GM18909 (cell line): ENCODE measurements around the gene ERMAP.
"Not testable (repeated sequence)": the region's sequence is repeated elsewhere in the genome, so short reads cannot be mapped to it uniquely, and the experiment has no call there.

ENCODE experiments used
- ATAC-seq: cut with Tn5 transposase; IDR thresholded peaks from one replicate; pipeline ENCODE4 v1.9.1; 2021; ENCODE audit warnings: mild to moderate bottlenecking; ENCODE audit not compliant: unreplicated experiment, poor library complexity

The ERMAP gene

GRCh38 chr1:42868466-42868865 lies 51.5 kb downstream of the ERMAP start:
- ATAC-seq: not testable (repeated sequence)

DNA sequence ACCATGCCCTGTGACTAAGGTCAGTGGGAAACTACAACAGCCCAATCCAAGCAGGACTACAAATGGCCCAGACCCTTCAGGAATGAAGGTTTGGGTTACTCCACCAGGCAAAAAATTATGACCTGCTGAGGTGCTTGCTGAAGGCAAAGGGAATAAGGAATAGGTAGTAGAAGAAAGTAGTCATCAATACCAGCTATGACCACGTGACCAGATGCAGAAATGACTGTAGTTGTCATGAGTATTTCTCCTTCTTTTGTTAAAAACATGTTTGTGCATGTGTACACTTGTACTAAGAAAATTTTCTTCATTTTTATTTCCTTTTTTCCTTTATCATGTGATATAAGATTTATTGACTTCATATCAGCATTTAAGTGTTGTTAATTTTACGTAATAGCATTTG lies 52.3 kb downstream of the ERMAP start:
- not testable (repeated sequence) for ATAC-seq

DNA sequence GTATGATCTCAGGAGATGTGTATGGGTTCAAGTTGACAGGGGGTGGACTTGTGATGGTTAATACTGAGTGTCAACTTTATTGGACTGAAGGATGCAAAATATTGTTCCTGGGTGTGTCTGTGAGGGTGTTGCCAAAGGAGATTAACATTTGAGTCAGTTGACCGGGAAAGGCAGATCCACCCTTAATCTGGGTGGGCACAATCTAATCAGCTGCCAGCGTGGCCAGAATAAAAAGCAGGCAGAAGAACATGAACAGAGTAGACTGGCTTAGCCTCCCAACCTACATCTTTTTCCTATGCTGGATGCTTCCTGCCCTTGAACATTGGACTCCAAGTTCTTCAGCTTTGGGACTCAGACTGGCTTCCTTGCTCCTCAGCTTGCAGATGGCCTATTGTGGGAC lies 52.8 kb downstream of the ERMAP start:
- not testable (repeated sequence) for ATAC-seq

DNA sequence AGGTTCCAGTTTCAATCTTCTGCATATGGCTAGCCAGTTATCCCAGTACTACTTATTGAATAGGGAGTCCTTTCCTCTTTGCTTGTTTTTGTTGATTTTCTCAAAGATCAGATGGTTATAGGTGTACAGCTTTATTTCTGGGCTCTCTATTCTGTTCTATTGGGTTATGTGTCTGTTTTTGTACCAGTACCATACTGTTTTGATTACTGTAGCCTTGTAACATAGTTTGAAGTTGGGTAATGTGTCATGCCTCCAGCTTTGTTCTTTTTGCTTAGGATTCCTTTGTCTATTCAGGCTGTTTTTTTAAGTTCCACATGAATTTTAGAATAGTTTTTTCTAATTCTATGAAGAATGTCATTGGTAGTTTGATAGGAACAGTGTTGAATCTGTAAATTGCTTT lies 56.2 kb downstream of the ERMAP start:
- ATAC-seq: not testable (repeated sequence)

- ATAC-seq: no peak
Measured at GRCh38 chr1:42873670-42874069, 56.7 kb downstream of the ERMAP start.

- no peak for ATAC-seq
Measured at GRCh38 chr1:42876009-42876408, 59.1 kb downstream of the ERMAP start.

GRCh38 chr1:42877380-42877779 lies 60.5 kb downstream of the ERMAP start:
- ATAC-seq: no peak

- no peak for ATAC-seq
Measured at GRCh38 chr1:42880384-42880783, 63.5 kb downstream of the ERMAP start.

DNA sequence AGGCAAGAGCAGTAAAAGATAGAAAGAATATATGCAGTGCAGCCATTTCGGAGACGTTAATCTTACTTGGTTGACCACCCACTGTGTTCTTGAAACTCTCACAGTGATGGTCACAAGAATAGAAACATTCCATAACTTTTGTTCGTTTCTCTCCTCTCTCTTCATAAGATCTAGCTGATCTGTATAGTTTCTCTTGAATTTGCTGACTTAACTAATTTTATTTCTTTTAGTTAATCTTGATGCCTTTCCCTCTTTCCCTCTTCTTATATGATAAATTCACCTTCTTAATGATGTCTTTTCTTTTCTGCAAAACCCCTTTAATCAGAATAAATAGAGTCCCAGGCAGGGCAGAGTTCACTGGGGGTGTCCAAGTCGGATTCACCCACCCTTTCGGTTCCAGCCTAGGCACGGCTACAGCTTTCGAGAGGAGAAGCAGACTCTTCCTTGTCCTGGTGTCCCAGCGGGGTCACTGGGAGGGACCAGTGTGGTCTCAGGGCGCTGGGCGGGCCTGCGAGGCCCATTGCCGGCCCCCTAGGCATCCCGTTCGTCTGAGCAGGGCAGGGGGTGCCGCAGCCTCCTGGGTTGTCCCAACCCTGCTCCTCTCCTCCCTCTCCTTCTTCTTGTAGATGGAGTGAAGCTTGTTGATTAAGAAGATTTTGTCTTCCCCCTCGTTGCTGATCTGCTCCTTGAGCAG lies 69.3 kb downstream of the ERMAP start:
- ATAC-seq: no peak

DNA sequence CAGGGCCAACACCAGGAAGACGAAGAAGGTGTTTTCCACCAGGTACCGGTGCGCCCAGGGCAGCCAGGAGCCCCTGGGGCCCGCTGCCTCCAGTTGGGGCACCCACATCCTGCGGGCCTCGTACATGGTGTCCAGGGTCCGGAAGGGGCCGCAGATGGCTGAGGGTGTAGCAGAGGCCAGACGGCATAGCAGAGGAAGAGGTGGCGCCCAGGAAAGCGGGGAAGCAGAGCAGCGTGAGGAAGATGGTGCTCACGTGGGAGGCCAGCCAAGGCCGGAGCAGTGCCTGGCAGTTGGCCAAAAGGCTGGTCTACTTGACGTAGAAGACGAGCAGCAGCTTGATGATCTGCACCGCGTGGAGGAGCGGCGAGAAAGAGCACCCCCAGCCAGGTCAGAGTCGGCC lies 69.9 kb downstream of the ERMAP start:
- ATAC-seq: no peak

- ATAC-seq: no peak
Measured at GRCh38 chr1:42887366-42887765, 70.4 kb downstream of the ERMAP start.

GRCh38 chr1:42888013-42888633 lies 71.2 kb downstream of the ERMAP start:
- ATAC-seq: no peak

DNA sequence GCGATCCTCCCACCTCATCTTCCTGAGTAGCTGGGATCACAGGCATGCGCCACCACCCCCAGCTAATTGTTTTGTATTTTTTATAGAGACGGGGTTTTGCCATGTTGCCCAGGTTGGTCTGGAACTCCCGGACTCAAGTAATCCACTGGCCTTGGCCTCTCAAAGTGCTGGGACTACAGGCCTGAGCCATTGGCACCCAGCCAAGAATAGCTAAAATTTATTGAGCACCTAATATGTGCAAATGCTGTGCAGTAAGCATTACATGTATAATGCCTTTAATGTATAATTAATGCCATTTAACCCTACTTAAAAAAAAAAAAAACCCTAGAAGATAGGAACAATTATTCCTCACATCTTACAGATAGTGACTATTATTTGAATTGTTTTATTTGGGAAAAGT lies 72.3 kb downstream of the ERMAP start:
- ATAC-seq: no peak

DNA sequence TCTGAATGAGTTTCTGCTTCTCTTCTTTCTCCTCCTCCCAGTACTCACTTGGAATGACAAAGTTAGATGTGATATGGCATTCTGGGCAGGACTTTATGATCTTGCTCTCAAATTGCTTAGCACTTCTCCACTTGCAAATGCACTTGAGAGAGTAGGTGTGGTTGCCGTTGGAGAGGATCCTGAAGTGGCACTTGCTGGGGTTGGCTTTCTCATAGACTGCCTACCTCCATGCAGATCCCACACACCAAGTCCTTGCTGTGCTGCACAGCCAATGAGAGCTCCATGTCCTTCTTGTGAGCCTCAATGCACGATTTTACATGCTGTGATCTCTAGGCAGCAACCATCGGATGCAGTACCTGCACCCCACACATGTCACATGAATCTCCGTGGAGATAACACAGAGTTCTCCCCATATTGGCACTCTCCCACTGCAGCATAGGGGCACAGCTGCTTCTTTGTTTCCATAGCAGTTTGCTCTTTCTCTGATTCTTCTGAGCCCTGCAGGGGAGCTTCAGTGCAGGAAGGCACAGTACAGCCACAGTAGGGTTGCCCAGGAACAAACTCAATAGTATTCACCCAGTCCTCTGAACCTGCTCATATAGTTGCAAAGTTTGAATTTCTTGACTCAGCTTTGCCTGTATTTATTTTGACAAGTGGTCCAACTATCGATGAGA lies 74.7 kb downstream of the ERMAP start:
- no peak for ATAC-seq
